GM19438 (cell line): Measurements from ENCODE around the gene LPP.

Experiments used
- ATAC-seq: cut with Tn5 transposase; IDR thresholded peaks from one replicate; pipeline ENCODE4 v1.9.1; 2021; ENCODE audit warnings: low read depth; ENCODE audit not compliant: unreplicated experiment

The LPP gene

GRCh38 chr3:188527389-188527788 lies 373.4 kb downstream of the LPP start:
- ATAC-seq, result no peak

GRCh38 chr3:188528396-188528795 lies 374.4 kb downstream of the LPP start:
- ATAC-seq, result no peak

- ATAC-seq, result no peak
Observed at GRCh38 chr3:188529228-188529627, 375.3 kb downstream of the LPP start.

GRCh38 chr3:188530226-188530625 lies 376.3 kb downstream of the LPP start:
- no peak for ATAC-seq

- no peak for ATAC-seq
Observed at GRCh38 chr3:188531210-188531609, 377.3 kb downstream of the LPP start.

GRCh38 chr3:188533172-188533571 lies 379.2 kb downstream of the LPP start:
- no peak for ATAC-seq

- no peak for ATAC-seq
Observed at GRCh38 chr3:188533612-188534357, 379.8 kb downstream of the LPP start.

GRCh38 chr3:188534633-188535032 lies 380.7 kb downstream of the LPP start:
- no peak for ATAC-seq

GRCh38 chr3:188537606-188538005 lies 383.6 kb downstream of the LPP start:
- no peak for ATAC-seq

GRCh38 chr3:188539037-188539436 lies 385.1 kb downstream of the LPP start:
- no peak for ATAC-seq

GRCh38 chr3:188539631-188540194 lies 385.8 kb downstream of the LPP start:
- ATAC-seq, result no peak

GRCh38 chr3:188542196-188542595 lies 388.2 kb downstream of the LPP start:
- ATAC-seq, result no peak

GRCh38 chr3:188544012-188544411 lies 390.1 kb downstream of the LPP start:
- no peak for ATAC-seq

- ATAC-seq, result no peak
Observed at GRCh38 chr3:188546835-188547670, 393.1 kb downstream of the LPP start.

- ATAC-seq, result no peak
Observed at GRCh38 chr3:188553569-188553968, 399.6 kb downstream of the LPP start.

GRCh38 chr3:188554404-188554803 lies 400.4 kb downstream of the LPP start:
- no peak for ATAC-seq

- ATAC-seq, result no peak
Observed at GRCh38 chr3:188557235-188557634, 403.3 kb downstream of the LPP start.

GRCh38 chr3:188558343-188559071 lies 404.6 kb downstream of the LPP start:
- ATAC-seq, result no peak

GRCh38 chr3:188559072-188559429 lies 405.1 kb downstream of the LPP start:
- no peak for ATAC-seq

GRCh38 chr3:188559856-188560255 lies 405.9 kb downstream of the LPP start:
- no peak for ATAC-seq

GRCh38 chr3:188562144-188562543 lies 408.2 kb downstream of the LPP start:
- ATAC-seq, result no peak
